Measurements from ENCODE around the gene TMEM255B. TPM values are rescaled to one million over a fixed set of nuclear protein-coding genes. Genes with fewer than 3 reads are reported as not detected.

The TMEM255B gene
- total RNA-seq, 1 experiment from 2014 or later = 26.3 TPM

- no peak overlapping the region for H3K27ac ChIP-seq (ENCODE audit: low read length)
- peaks cover 16% of the 10 kb centered on the region for H3K4me1 ChIP-seq (ENCODE audit: control insufficient read depth, insufficient read depth, low read length)
- POLR2A ChIA-PET = no interaction called here
- no peaks in the 10 kb centered on the region for H3K27me3 ChIP-seq (ENCODE audit: control insufficient read depth, insufficient read depth, low read length)
- no peak for DNase-seq (ENCODE audit: low read depth, low spot score)
- no TSS peak for BruUV-seq (replicated peaks)
- no peaks in the 10 kb centered on the region for H3K9me3 ChIP-seq (ENCODE audit: control insufficient read depth, insufficient read depth, low read depth, low read length)
- in situ Hi-C loops (cut with HindIII; ENCODE audit: low pct_unique_long_range_greater_than_20kb, low sequenced_read_pairs) (no loop called here), intact Hi-C loops (cut with micrococcal nuclease; ENCODE audit: unreplicated experiment) (no loop called here)
- H3K4me3 ChIP-seq (ENCODE audit: low read depth in 2 of 2, low read length in 2 of 2) = no peak overlapping the region
- TF ChIP-seq CTCF (IDR thresholded peaks at IDR 0.05) (no peak), SIN3A (IDR thresholded peaks at IDR 0.05; ENCODE audit: borderline replicate concordance, insufficient read depth, low read depth, low read length) (no peak), REST (IDR thresholded peaks at IDR 0.05; ENCODE audit: insufficient read depth in 1 of 2, low read depth in 2 of 2, low read length in 1 of 2) (no peak), POLR2AphosphoS5 (IDR thresholded peaks at IDR 0.05; ENCODE audit: low read depth, low read length) (no peak), TCF7L2 (IDR thresholded peaks at IDR 0.05; ENCODE audit: low read depth, low read length) (no peak)
- CTCF ChIA-PET = no interaction called here
- H3K36me3 ChIP-seq (ENCODE audit: control insufficient read depth, insufficient read depth, low read length) = peaks cover 3% of the 10 kb centered on the region; the same call in 1 of the 2 replicates
- no peak for ATAC-seq
These were observed 54.9 kb downstream of the TMEM255B start for GRCh38 chr13:113813749-113814434.

GRCh38 chr13:113814435-113814821, 55.4 kb downstream of the TMEM255B start:
- no peak overlapping the region for H3K27ac ChIP-seq (ENCODE audit: low read length)
- no peak for TF ChIP-seq CTCF (IDR thresholded peaks at IDR 0.05)
- ChIA-PET CTCF (no interaction called here), POLR2A (no interaction called here)
- intact Hi-C loops (cut with micrococcal nuclease; ENCODE audit: unreplicated experiment) (no loop called here), in situ Hi-C loops (cut with HindIII; ENCODE audit: low pct_unique_long_range_greater_than_20kb, low sequenced_read_pairs) (no loop called here)
- no peaks in the 10 kb centered on the region for H3K9me3 ChIP-seq (ENCODE audit: control insufficient read depth, insufficient read depth, low read depth, low read length)
- H3K27me3 ChIP-seq (ENCODE audit: control insufficient read depth, insufficient read depth, low read length) = no peaks in the 10 kb centered on the region
- no TSS peak for BruUV-seq (replicated peaks)
- no peak for ATAC-seq
- H3K36me3 ChIP-seq (ENCODE audit: control insufficient read depth, insufficient read depth, low read length) = peaks cover 3% of the 10 kb centered on the region; the same call in 1 of the 2 replicates
- H3K4me1 ChIP-seq (ENCODE audit: control insufficient read depth, insufficient read depth, low read length) = peaks cover 16% of the 10 kb centered on the region
- DNase-seq (ENCODE audit: low read depth, low spot score) = no peak
- H3K4me3 ChIP-seq (ENCODE audit: low read depth in 2 of 2, low read length in 2 of 2) = no peak overlapping the region

All from Panc1 (cell line).